Measurements from ENCODE around the gene SPTLC2. TPM values are rescaled to one million over a fixed set of nuclear protein-coding genes. Genes with fewer than 3 reads are reported as not detected.

Gene SPTLC2
- total and polyA plus RNA-seq, 2 of the 13 experiments (the other 11 are each of a cell fraction or from before 2014, with no cell fraction given): 17.4 to 17.5 TPM

DNA sequence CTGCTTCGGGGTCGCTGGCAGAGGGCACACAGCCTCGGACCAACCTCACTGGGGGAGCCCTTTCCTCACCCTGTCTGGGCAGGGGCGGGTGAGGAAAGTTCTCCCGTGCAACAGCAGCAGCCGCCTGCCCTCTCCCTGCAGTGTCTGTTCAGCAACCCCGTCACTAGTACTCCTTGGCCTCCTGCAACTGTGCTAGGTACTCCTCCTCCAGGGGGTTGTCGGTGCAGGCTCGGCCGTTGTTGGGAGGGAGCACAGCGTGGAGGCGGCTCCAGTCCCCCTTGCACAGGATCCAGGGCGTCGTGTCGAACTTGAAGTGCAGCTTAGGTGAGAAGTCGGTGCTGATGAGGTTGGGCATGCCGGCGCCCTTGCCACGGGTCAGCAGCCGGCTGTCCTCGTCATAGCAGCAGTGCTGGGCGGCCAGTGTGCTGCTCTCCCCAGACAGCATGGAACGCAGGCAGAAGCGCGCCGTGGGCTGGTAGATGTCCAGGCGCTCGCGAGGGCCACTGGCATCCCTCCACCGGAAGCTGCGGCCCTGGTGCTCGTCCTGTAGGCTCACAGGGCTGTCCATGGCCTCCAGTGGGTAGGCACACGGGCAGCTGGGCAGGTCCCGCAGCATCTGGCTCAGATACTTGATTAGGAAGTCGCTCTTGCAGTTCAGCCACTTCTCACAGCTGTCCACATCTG is 140.9 kb downstream of the SPTLC2 start:
- Histone ChIP-seq H3K9ac (ENCODE audit: insufficient read depth, low read depth, low read length) (no peak overlapping the region), H3K9me3 (ENCODE audit: low read length) (no peaks in the 10 kb centered on the region), H4K20me1 (ENCODE audit: insufficient read depth, low read length) (no peaks in the 10 kb centered on the region), H2AFZ (ENCODE audit: low read length) (no peak overlapping the region), H3K4me3 (replicated peaks in 1 of 3; ENCODE audit: insufficient read depth in 1 of 3, low read depth in 2 of 3, low read length in 3 of 3) (no peak overlapping the region), H3K79me2 (ENCODE audit: insufficient read depth, low read length) (no peaks in the 10 kb centered on the region), H3K4me2 (ENCODE audit: low read depth, low read length) (no peak overlapping the region), H3K4me1 (ENCODE audit: insufficient read depth, low read length) (no peaks in the 10 kb centered on the region), H3K36me3 (replicated peaks in 1 of 2; ENCODE audit: control insufficient read depth in 1 of 2, insufficient read depth in 2 of 2, low read length in 2 of 2) (peaks cover 28% of the 10 kb centered on the region in 2 experiments; a peak in 4 of 5 replicates), H3K27ac (ENCODE audit: extremely low read length, insufficient read depth, low read length) (no peak overlapping the region), H3K27me3 (ENCODE audit: control insufficient read depth in 1 of 2, insufficient read depth in 2 of 2, low read length in 2 of 2) (no peaks in the 10 kb centered on the region)
- TF ChIP-seq, protein P1, sequence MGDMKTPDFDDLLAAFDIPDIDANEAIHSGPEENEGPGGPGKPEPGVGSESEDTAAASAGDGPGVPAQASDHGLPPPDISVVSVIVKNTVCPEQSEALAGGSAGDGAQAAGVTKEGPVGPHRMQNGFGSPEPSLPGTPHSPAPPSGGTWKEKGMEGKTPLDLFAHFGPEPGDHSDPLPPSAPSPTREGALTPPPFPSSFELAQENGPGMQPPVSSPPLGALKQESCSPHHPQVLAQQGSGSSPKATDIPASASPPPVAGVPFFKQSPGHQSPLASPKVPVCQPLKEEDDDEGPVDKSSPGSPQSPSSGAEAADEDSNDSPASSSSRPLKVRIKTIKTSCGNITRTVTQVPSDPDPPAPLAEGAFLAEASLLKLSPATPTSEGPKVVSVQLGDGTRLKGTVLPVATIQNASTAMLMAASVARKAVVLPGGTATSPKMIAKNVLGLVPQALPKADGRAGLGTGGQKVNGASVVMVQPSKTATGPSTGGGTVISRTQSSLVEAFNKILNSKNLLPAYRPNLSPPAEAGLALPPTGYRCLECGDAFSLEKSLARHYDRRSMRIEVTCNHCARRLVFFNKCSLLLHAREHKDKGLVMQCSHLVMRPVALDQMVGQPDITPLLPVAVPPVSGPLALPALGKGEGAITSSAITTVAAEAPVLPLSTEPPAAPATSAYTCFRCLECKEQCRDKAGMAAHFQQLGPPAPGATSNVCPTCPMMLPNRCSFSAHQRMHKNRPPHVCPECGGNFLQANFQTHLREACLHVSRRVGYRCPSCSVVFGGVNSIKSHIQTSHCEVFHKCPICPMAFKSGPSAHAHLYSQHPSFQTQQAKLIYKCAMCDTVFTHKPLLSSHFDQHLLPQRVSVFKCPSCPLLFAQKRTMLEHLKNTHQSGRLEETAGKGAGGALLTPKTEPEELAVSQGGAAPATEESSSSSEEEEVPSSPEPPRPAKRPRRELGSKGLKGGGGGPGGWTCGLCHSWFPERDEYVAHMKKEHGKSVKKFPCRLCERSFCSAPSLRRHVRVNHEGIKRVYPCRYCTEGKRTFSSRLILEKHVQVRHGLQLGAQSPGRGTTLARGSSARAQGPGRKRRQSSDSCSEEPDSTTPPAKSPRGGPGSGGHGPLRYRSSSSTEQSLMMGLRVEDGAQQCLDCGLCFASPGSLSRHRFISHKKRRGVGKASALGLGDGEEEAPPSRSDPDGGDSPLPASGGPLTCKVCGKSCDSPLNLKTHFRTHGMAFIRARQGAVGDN (CRISPR knock-in tag; IDR thresholded peaks at IDR 0.05): peak; percentile 12; the same call in 1 of the 2 replicates
- no peak for TF ChIP-seq EED (CRISPR knock-in tag; IDR thresholded peaks at IDR 0.05)
- FAIRE-seq: no peak
- in situ Hi-C loops (cut with HindIII; ENCODE audit: extremely low pct_ligation_motif_present, low pct_unique_long_range_greater_than_20kb) (no loop called here), intact Hi-C loops (cut with micrococcal nuclease; ENCODE audit: unreplicated experiment) (no loop called here)
- BruUV-seq (replicated peaks): no TSS peak
- ATAC-seq: no peak
- ChIA-PET POLR2A (no interaction called here), CTCF (ENCODE audit: low intra/inter-chr PET ratio, low total read pairs) (no interaction called here)
- DNase-seq (ENCODE audit: low spot score): no peak
- WGBS (ENCODE audit: low lambda C conversion rate): 96% methylated on average over 21 of the region's 35 CpGs
